Measurements from ENCODE around the gene SLC20A1. TPM values are rescaled to one million over a fixed set of nuclear protein-coding genes. Genes with fewer than 3 reads are reported as not detected.

SLC20A1 gene
- total RNA-seq, 1 experiment from 2014 or later = 295 TPM

DNA sequence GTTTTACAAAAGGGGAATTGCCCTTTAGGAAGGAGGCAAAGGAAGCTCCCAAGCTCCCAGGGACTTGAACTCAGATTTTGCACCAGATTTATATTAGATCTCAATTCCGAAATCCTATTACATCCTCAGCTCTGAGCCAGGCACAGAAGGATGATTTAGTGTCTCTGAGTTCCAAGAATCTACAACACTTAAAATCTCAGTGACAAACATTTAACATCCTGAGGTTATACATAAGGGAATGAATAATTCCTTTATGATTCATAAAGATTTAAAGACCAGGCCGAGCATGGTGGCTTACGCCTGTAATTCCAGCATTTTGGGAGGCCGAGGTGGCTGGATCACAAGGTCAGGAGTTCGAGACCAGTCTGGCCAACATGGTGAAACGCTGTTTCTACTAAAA lies 16.5 kb upstream of the SLC20A1 start:
- Mint-ChIP-seq H3K9me3 (ENCODE audit: unreplicated experiment) (no peaks in the 10 kb centered on the region), H3K4me3 (ENCODE audit: unreplicated experiment) (no peak overlapping the region), H3K36me3 (ENCODE audit: insufficient read depth, unreplicated experiment) (no peaks in the 10 kb centered on the region), H3K27ac (ENCODE audit: low read depth, unreplicated experiment) (peak overlapping the region; percentile 77), H3K4me1 (ENCODE audit: insufficient read depth, unreplicated experiment) (peaks cover 54% of the 10 kb centered on the region), H3K27me3 (ENCODE audit: insufficient read depth, unreplicated experiment) (no peaks in the 10 kb centered on the region)
- no peak for DNase-seq (ENCODE audit: unreplicated experiment)
- CTCF ChIA-PET = interaction anchor here (0.7 to 8.1 kb wide), 7 partner anchors 16 to 578 kb away, joined by 3 to 161 read pairs (median 5); partner anchors contain the start of gene SLC20A1
- intact Hi-C loops (cut with micrococcal nuclease) = no loop called here
- TF ChIP-seq, protein P1, sequence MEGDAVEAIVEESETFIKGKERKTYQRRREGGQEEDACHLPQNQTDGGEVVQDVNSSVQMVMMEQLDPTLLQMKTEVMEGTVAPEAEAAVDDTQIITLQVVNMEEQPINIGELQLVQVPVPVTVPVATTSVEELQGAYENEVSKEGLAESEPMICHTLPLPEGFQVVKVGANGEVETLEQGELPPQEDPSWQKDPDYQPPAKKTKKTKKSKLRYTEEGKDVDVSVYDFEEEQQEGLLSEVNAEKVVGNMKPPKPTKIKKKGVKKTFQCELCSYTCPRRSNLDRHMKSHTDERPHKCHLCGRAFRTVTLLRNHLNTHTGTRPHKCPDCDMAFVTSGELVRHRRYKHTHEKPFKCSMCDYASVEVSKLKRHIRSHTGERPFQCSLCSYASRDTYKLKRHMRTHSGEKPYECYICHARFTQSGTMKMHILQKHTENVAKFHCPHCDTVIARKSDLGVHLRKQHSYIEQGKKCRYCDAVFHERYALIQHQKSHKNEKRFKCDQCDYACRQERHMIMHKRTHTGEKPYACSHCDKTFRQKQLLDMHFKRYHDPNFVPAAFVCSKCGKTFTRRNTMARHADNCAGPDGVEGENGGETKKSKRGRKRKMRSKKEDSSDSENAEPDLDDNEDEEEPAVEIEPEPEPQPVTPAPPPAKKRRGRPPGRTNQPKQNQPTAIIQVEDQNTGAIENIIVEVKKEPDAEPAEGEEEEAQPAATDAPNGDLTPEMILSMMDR (IDR thresholded peaks at IDR 0.05; ENCODE audit: unreplicated experiment) = no peak
- POLR2A ChIA-PET = interaction anchor here (0.6 to 17.4 kb wide), 7 partner anchors 15 to 238 kb away, joined by 3 to 570 read pairs (median 50); partner anchors contain the start of gene SLC20A1
- BruUV-seq (replicated peaks) = no TSS peak

DNA sequence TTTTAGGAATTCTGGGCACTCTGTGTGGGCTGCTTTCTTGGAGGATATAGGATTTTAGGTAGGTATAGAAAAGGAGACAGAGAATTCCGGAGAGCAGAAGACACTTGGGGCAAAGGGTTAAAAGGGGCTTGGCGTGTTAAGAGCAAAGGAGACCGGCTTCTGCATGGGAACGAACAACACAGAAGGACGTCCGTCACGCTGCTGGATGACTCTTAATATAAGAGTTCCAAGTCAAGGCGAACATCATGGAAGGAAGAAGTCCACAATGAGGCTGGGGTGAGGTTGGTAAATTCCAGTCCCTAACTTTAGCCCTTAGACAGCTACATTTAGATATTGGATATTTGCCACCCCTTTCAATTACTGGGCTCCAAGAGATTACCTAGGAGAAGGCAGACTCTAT lies 15.9 kb upstream of the SLC20A1 start:
- no peaks in the 10 kb centered on the region for H3K36me3 Mint-ChIP-seq (ENCODE audit: insufficient read depth, unreplicated experiment)
- H3K27me3 Mint-ChIP-seq (ENCODE audit: insufficient read depth, unreplicated experiment) = no peaks in the 10 kb centered on the region
- peak overlapping the region; percentile 77 for H3K27ac Mint-ChIP-seq (ENCODE audit: low read depth, unreplicated experiment)
- no peak overlapping the region for H3K4me3 Mint-ChIP-seq (ENCODE audit: unreplicated experiment)
- TF ChIP-seq, protein P1 (IDR thresholded peaks at IDR 0.05; ENCODE audit: unreplicated experiment) = no peak
- CTCF ChIA-PET = interaction anchor here (0.6 to 8.1 kb wide), 10 partner anchors 11 to 579 kb away, joined by 3 to 107 read pairs (median 3); partner anchors contain the start of gene SLC20A1
- no peak for DNase-seq (ENCODE audit: unreplicated experiment)
- intact Hi-C loops (cut with micrococcal nuclease) = no loop called here
- no TSS peak for BruUV-seq (replicated peaks)
- POLR2A ChIA-PET = interaction anchor here (0.7 to 17.4 kb wide), 6 partner anchors 15 to 468 kb away, joined by 3 to 570 read pairs (median 30); partner anchors contain the start of gene SLC20A1
- peaks cover 48% of the 10 kb centered on the region for H3K4me1 Mint-ChIP-seq (ENCODE audit: insufficient read depth, unreplicated experiment)
- H3K9me3 Mint-ChIP-seq (ENCODE audit: unreplicated experiment) = no peaks in the 10 kb centered on the region

DNA sequence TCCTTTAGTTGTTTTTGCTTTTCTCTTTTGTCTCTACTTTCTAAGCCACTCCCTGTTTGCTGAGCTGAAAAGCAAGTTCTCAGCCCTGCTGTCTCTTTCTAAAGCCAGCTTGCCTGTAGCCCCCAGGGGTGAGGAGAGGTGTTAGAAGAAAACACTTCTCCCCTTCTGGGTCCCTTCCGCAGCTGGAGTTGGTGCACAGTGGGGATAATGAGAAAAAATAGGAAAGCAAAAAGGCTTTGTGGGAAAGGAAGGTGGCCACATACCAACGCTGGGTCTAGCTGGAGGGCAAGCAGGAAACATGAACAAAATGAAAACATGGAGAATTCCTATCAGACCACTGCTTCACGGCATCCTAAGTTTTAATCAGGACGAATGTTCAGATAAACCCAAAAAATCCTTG lies 15.5 kb upstream of the SLC20A1 start:
- no peak for DNase-seq (ENCODE audit: unreplicated experiment)
- TF ChIP-seq, protein P1 (IDR thresholded peaks at IDR 0.05; ENCODE audit: unreplicated experiment) = no peak
- ChIA-PET CTCF (interaction anchor here (0.6 to 3.8 kb wide), 8 partner anchors 11 to 153 kb away, joined by 3 to 20 read pairs (median 3); no protein-coding TSS in a partner anchor), POLR2A (interaction anchor here (0.6 to 17.4 kb wide), 8 partner anchors 14 to 469 kb away, joined by 3 to 570 read pairs (median 6); partner anchors contain the start of genes CHCHD5 and SLC20A1)
- Mint-ChIP-seq H3K4me1 (ENCODE audit: insufficient read depth, unreplicated experiment) (peaks cover 47% of the 10 kb centered on the region), H3K27ac (ENCODE audit: low read depth, unreplicated experiment) (peak overlapping the region; percentile 77), H3K4me3 (ENCODE audit: unreplicated experiment) (no peak overlapping the region), H3K36me3 (ENCODE audit: insufficient read depth, unreplicated experiment) (no peaks in the 10 kb centered on the region), H3K27me3 (ENCODE audit: insufficient read depth, unreplicated experiment) (no peaks in the 10 kb centered on the region), H3K9me3 (ENCODE audit: unreplicated experiment) (no peaks in the 10 kb centered on the region)
- no TSS peak for BruUV-seq (replicated peaks)
- intact Hi-C loops (cut with micrococcal nuclease) = no loop called here

DNA sequence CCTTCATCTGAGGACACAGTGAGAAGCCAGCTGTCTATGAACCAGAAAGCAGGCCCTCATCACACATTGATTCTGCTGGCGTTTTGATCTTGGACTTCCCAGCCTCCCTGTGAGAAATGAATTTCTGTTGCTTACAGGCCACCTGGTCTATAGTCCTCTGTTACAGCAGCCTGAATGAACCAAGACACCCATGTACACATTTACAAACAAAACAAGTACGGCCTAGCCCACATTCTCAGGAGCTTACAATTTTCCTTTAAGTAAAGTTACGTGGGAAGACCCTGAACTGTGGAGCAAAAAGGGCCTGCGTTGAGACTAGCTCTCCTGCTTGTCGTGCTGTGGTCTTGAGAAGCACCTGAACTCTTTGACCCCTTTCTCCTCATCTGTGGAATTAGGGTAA lies 12.0 kb upstream of the SLC20A1 start:
- Mint-ChIP-seq H3K4me3 (ENCODE audit: unreplicated experiment) (no peak overlapping the region), H3K4me1 (ENCODE audit: insufficient read depth, unreplicated experiment) (peaks cover 46% of the 10 kb centered on the region), H3K36me3 (ENCODE audit: insufficient read depth, unreplicated experiment) (no peaks in the 10 kb centered on the region), H3K9me3 (ENCODE audit: unreplicated experiment) (no peaks in the 10 kb centered on the region), H3K27me3 (ENCODE audit: insufficient read depth, unreplicated experiment) (no peaks in the 10 kb centered on the region), H3K27ac (ENCODE audit: low read depth, unreplicated experiment) (no peak overlapping the region)
- intact Hi-C loops (cut with micrococcal nuclease) = no loop called here
- no peak for DNase-seq (ENCODE audit: unreplicated experiment)
- BruUV-seq (replicated peaks) = no TSS peak
- TF ChIP-seq, protein P1 (IDR thresholded peaks at IDR 0.05; ENCODE audit: unreplicated experiment) = no peak
- ChIA-PET CTCF (interaction anchor here (0.8 to 1.5 kb wide), 3 partner anchors 9 to 249 kb away, joined by 3 to 6 read pairs (median 5); partner anchors contain the start of gene SLC20A1), POLR2A (interaction anchor here (2.0 to 17.4 kb wide), 2 partner anchors 9 to 11 kb away, joined by 6 to 570 read pairs; partner anchors contain the start of gene SLC20A1)

Measured in MCF 10A (cell line).